Spleen (tissue), 11 donors: ENCODE results near the gene UGT1A7. TPM values are rescaled to one million over a fixed set of nuclear protein-coding genes. Genes with fewer than 3 reads are reported as not detected.

Experiments used
- DNase-seq: peaks from one replicate; pipeline ENCODE4 v3.0.0-alpha.2; 2020
- H3K27ac ChIP-seq, 8 donors: fragments of 200-600 bp; sonication (generic) in 7 of 8; 1 replicate in 4 of 8; 2 replicates in 4 of 8; pipeline versions ENCODE4 v1.5.0 to v1.8.0; 2016 to 2021; ENCODE audit warnings: inconsistent platforms in 4 of 8, mild to moderate bottlenecking in 4 of 8, moderate library complexity in 1 of 8
- H3K27me3 ChIP-seq, 7 donors: fragments of 200-600 bp; sonication (generic) in 6 of 7; replicated peaks in 1 of 7; 1 replicate in 4 of 7; 2 replicates in 3 of 7; pipeline versions ENCODE4 v1.5.0 to v1.8.0; 2016 to 2021; ENCODE audit warnings: inconsistent platforms in 3 of 7, mild to moderate bottlenecking in 1 of 7
- H3K36me3 ChIP-seq, 6 donors: fragments of 200-600 bp; sonication (generic) in 5 of 6; 1 replicate in 4 of 6; 2 replicates in 2 of 6; pipeline versions ENCODE4 v1.5.0 to v1.8.0; 2016 to 2021; ENCODE audit warnings: inconsistent platforms in 2 of 6
- H3K4me1 ChIP-seq, 6 donors: fragments of 200-600 bp; sonication (generic) in 5 of 6; 1 replicate in 3 of 6; 2 replicates in 3 of 6; pipeline versions ENCODE4 v1.5.0 to v1.8.0; 2016 to 2021; ENCODE audit warnings: inconsistent platforms in 3 of 6
- H3K4me3 ChIP-seq, 8 donors: fragments of 200-600 bp; sonication (generic) in 7 of 8; 1 replicate in 4 of 8; 2 replicates in 4 of 8; pipeline versions ENCODE4 v1.5.0 to v1.8.0; 2016 to 2021; ENCODE audit warnings: inconsistent platforms in 4 of 8, mild to moderate bottlenecking in 4 of 8, moderate library complexity in 2 of 8
- H3K9me3 ChIP-seq, 8 donors: fragments of 200-600 bp; sonication (generic) in 7 of 8; 1 replicate in 4 of 8; 2 replicates in 4 of 8; pipeline versions ENCODE4 v1.5.0 to v1.8.0; 2016 to 2021; ENCODE audit warnings: inconsistent platforms in 4 of 8
- POLR2A ChIP-seq, 3 donors: fragments of 450-650 bp; IDR thresholded peaks; one replicate each; pipeline ENCODE4 v1.5.1; 2017; ENCODE audit warnings: antibody characterized with exemption in 3 of 3, mild to moderate bottlenecking in 1 of 3
- POLR2AphosphoS5 ChIP-seq, 3 donors: sonication (generic); formaldehyde crosslinking; IDR thresholded peaks; one replicate each; pipeline ENCODE4 v1.5.1; 2017; ENCODE audit warnings: antibody characterized with exemption in 3 of 3
- WGBS, 5 donors: extraction: QIAGEN DNeasy Blood & Tissue Kit in 3 of 5; methylation state at CpG; one replicate each; pipeline versions ENCODE4 v1.1.5 to v1.1.7; 2013 to 2018; 5-methylcytosine and 5-hydroxymethylcytosine counted together
- intact Hi-C: fragments of 100-400 bp; cut with DNase I; formaldehyde crosslinking; loops from one replicate; pipeline ENCODE4 v1.15.0; 2023; ENCODE audit warnings: low total_unique reads
- polyA plus RNA-seq, 3 donors: library from polyadenylated mRNA; stranded (reverse); fragments of 200-250 nt; gene quantifications; one replicate each; pipeline ENCODE4 v1.2.1, GENCODE V29; 2013
- total RNA-seq, 7 donors: library from RNA; depleted of rRNA in 3 of 7; stranded (reverse); fragments of >200 nt in 3 of 7; fragmentation: NEBNext Ultra II Directional in 4 of 7; extraction: Animal tissue kit (Norgen Biotek cat#: 25700) in 4 of 7; gene quantifications; one replicate each; pipeline versions ENCODE4 v1.1.0 to v1.2.1, GENCODE V29; 2016 to 2021
- TF ChIP-seq, protein P1 (sequence below), 11 experiments: fragments of 200-600 bp in 7 of 11; fragments of 450-650 bp in 4 of 11; sonication (generic) in 4 of 11; IDR thresholded peaks in 8 of 11; conservative IDR thresholded peaks in 3 of 11; 1 replicate in 7 of 11; 2 replicates in 4 of 11; pipeline versions ENCODE4 v1.4.0 to v1.8.0; 2016 to 2021; ENCODE audit warnings: antibody characterized with exemption in 11 of 11, inconsistent platforms in 4 of 11, mild to moderate bottlenecking in 1 of 11
- donor health status: healthy with polysubstance abuse.
- donor health status: DM: no; HTN: no; CAD: no; lungs with moderate emphysema.
- donor health status: DM: no; HTN: no; CAD: no.
- donor health status: Bipolar disorder and iron deficiency.
- donor health status: healthy.
- donor health status: DM: no; HTN: no; CAD: no.
- donor health status: DM: yes; HTN: yes; CAD: no.

Gene UGT1A7
- total and polyA plus RNA-seq, 10 donors = 0.03 TPM; not detected in 9

DNA sequence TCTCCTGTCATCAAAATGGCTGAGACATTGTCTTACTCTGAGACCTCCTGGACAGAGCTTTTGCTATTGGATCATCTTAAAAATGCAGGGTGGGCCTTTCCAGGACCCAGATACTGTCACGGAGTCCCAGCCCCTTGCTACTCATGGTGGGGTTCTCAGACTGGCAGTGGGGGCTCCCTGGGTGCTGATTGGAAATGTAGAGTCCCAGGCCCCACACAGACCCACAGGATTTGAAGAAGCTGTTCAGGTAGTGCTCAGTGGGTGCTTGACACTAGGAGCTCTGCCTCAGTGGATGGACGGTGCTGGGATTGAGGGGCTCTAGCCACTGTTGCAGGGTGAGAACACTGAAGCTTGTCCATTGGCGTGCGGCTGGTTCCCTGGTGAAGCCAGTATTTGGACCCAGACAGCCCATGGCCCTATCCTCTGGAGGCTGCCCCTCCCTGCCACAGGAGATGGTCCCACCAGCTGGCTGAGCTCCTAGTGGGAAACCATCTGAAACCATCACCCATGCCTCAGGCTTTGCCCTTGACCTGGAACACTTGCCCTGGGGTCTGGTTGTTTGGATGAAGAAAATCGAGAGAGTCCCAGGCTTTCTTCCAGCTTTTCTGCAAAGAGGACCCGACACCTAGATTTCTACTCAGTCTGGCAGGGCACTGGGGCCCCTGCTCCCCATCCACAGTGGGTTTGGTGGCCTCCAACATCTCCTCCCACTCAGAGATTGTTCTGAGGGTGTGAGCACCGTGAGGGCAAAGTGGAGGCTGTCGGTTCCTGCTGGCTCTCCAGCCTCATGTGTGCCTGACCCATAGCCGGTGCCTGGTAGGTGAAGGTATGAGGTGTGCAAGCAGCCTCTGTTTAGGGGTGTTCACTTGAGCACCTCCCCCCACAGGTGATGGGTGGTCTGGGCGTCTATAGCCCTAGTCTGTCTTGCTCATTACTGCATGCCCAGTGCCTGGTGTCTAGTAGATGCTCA is 126.5 kb downstream of the UGT1A7 start:
- DNase-seq = peak; percentile 49
- intact Hi-C loops = no loop called here
- Histone ChIP-seq H3K4me1 (no peaks in the 10 kb centered on the region), H3K27ac (no peak overlapping the region), H3K9me3 (no peaks in the 10 kb centered on the region), H3K36me3 (no peaks in the 10 kb centered on the region), H3K4me3 (no peak overlapping the region), H3K27me3 (peaks cover 0 to 56% (median 0%) of the 10 kb centered on the region in 7 donors)
- 67 to 84% (median 75%) methylated on average over 6 to 10 of the region's 10 CpGs for WGBS, 5 donors
- TF ChIP-seq, protein P1, sequence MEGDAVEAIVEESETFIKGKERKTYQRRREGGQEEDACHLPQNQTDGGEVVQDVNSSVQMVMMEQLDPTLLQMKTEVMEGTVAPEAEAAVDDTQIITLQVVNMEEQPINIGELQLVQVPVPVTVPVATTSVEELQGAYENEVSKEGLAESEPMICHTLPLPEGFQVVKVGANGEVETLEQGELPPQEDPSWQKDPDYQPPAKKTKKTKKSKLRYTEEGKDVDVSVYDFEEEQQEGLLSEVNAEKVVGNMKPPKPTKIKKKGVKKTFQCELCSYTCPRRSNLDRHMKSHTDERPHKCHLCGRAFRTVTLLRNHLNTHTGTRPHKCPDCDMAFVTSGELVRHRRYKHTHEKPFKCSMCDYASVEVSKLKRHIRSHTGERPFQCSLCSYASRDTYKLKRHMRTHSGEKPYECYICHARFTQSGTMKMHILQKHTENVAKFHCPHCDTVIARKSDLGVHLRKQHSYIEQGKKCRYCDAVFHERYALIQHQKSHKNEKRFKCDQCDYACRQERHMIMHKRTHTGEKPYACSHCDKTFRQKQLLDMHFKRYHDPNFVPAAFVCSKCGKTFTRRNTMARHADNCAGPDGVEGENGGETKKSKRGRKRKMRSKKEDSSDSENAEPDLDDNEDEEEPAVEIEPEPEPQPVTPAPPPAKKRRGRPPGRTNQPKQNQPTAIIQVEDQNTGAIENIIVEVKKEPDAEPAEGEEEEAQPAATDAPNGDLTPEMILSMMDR (IDR thresholded peaks at IDR 0.05 in 8 of 11, conservative IDR thresholded peaks at IDR 0.05 in 3 of 11) = no peak
- TF ChIP-seq POLR2A (IDR thresholded peaks at IDR 0.05) (no peak), POLR2AphosphoS5 (IDR thresholded peaks at IDR 0.05) (no peak)

DNA sequence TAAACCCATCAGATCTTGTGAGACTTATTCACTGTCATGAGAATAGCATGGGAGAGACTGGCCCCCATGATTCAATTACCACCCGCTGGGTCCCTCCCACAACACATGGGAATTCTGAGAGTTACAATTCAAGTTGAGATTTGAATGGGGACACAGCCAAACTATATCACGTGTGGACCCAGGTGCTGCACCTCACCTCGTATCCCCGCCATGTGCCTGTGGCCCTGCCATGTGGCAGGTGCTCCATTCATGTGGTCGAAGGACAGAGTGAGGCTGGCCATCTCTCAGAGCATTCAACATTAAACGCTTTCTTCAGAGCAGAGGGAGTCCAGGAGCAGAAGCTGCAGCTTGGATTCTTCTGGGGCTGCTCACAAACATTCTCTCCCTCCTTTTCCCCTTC is 128.7 kb downstream of the UGT1A7 start:
- peaks cover 0 to 49% (median 0%) of the 10 kb centered on the region in 7 donors for H3K27me3 ChIP-seq
- H3K9me3 ChIP-seq = no peaks in the 10 kb centered on the region
- no peak overlapping the region for H3K27ac ChIP-seq
- no peak for DNase-seq
- WGBS, 5 donors = 86 to 94% (median 89%) methylated on average over 6 of the region's 6 CpGs
- no peaks in the 10 kb centered on the region for H3K4me1 ChIP-seq
- intact Hi-C loops = no loop called here
- TF ChIP-seq POLR2AphosphoS5 (IDR thresholded peaks at IDR 0.05) (no peak), POLR2A (IDR thresholded peaks at IDR 0.05) (no peak)
- TF ChIP-seq, protein P1 (IDR thresholded peaks at IDR 0.05 in 8 of 11, conservative IDR thresholded peaks at IDR 0.05 in 3 of 11) = no peak
- H3K36me3 ChIP-seq = no peaks in the 10 kb centered on the region
- H3K4me3 ChIP-seq = no peak overlapping the region

DNA sequence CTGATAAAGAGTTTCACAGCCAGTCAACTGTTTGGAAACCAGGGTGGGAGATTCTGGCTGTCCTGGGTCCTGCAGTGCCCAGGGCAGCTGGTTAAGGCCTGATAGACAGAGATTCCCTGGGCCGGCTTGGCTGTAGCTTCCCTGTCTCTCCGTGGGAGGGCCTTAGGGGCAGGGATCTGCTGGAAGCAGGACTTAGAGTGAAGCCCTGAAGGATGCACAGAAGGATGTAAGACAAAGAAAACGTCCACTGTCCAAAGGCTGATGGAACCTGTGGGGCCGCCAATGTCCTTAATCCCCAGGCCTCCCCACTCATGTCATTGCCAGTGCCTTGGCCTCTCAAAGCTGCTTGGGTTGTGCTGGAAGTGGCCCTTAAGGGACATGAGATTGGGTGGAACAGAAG is 129.4 kb downstream of the UGT1A7 start:
- H3K4me1 ChIP-seq = no peaks in the 10 kb centered on the region
- H3K27ac ChIP-seq = no peak overlapping the region
- no peaks in the 10 kb centered on the region for H3K36me3 ChIP-seq
- DNase-seq = peak; percentile 49
- no peak overlapping the region for H3K4me3 ChIP-seq
- intact Hi-C loops = no loop called here
- TF ChIP-seq POLR2A (IDR thresholded peaks at IDR 0.05) (no peak), POLR2AphosphoS5 (IDR thresholded peaks at IDR 0.05) (no peak)
- TF ChIP-seq, protein P1 (IDR thresholded peaks at IDR 0.05 in 8 of 11, conservative IDR thresholded peaks at IDR 0.05 in 3 of 11) = no peak
- no peaks in the 10 kb centered on the region for H3K9me3 ChIP-seq
- 71 to 84% (median 79%) methylated on average over 4 of the region's 4 CpGs for WGBS, 5 donors
- peaks cover 0 to 49% (median 0%) of the 10 kb centered on the region in 7 donors for H3K27me3 ChIP-seq

DNA sequence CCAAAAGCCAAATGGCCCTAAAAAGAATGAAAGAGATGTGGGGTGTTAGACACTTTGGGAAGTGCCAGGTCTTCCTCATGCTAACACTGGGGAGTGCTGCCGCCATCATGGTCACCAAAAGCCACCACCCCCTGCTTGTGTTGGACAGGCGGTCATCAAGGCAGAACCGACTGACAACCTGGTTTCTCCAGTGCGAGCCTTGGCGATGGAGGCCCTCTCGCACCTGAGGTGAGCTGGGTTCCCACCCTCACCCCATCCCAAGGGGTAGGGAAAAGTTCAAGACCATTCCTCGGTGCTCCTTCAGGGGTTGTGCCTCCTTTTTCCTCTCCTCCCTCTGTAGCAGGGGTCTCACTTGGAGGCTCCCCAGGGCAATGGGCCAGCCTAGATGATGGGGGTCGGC is 130.0 kb downstream of the UGT1A7 start:
- no peaks in the 10 kb centered on the region for H3K4me1 ChIP-seq
- H3K36me3 ChIP-seq = no peaks in the 10 kb centered on the region
- peak; percentile 38 for DNase-seq
- H3K27me3 ChIP-seq = peaks cover 0 to 49% (median 0%) of the 10 kb centered on the region in 7 donors
- H3K9me3 ChIP-seq = peaks cover 0 to 4% (median 0%) of the 10 kb centered on the region in 8 donors
- intact Hi-C loops = no loop called here
- 82 to 93% (median 89%) methylated on average over 8 of the region's 8 CpGs for WGBS, 5 donors
- TF ChIP-seq, protein P1 (IDR thresholded peaks at IDR 0.05 in 8 of 11, conservative IDR thresholded peaks at IDR 0.05 in 3 of 11) = no peak
- TF ChIP-seq POLR2AphosphoS5 (IDR thresholded peaks at IDR 0.05) (no peak), POLR2A (IDR thresholded peaks at IDR 0.05) (no peak)
- H3K27ac ChIP-seq = no peak overlapping the region
- no peak overlapping the region for H3K4me3 ChIP-seq
